Measurements from ENCODE around the gene HOXD4.

DNA sequence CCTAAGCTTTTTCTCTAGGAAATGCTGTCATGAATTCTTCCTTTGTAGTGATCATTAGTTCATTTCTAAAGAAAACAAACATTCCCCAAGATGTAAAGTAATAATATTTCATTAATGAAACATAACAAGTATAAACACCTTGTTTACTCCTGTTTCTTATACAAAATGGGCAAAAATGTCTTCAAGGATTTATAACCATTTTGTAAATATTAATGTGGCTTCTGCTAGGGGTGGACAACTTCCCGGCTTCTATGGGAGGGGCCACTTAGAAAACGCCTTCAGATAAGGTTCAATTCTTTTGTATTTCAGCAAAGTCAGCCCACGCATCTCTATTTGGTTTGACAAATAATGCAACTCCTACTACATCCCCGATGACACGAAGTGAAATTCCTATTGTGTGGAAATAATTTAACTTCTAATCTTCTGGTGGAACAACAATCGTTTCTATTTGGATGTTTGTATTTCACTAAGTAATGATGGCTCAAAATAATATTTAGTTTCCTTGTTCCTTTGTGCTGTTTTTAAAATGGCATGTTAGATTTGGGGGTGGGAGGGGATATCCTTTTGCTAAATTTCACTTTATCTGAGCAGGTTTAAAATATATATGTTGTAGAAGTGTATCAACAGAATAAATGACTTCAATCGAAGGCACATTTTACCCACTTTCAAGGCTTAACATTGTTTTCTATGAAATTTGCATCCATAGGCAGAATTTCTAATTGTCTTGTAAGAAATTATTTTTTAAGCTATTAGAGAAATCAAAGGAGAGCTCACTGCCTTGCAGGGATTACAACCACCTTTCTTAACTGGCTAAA is 22.4 kb downstream of the HOXD4 start:
- TF ChIP-seq SMAD3 (CRISPR knock-in tag; IDR thresholded peaks at IDR 0.05; ENCODE audit: borderline replicate concordance) (no peak), ATF6 (CRISPR knock-in tag; IDR thresholded peaks at IDR 0.05) (no peak), MAX (CRISPR knock-in tag; IDR thresholded peaks at IDR 0.05) (no peak), IRF2 (CRISPR knock-in tag; IDR thresholded peaks at IDR 0.05; ENCODE audit: borderline replicate concordance, low read depth) (no peak), SP1 (CRISPR knock-in tag; conservative IDR thresholded peaks at IDR 0.05) (no peak), ERG (CRISPR knock-in tag; IDR thresholded peaks at IDR 0.05) (no peak), ZBTB21 (CRISPR knock-in tag; IDR thresholded peaks at IDR 0.05; ENCODE audit: borderline replicate concordance) (no peak), USF1 (CRISPR knock-in tag; IDR thresholded peaks at IDR 0.05) (no peak), NFE2L1 (CRISPR knock-in tag; IDR thresholded peaks at IDR 0.05) (no peak), ESRRA (CRISPR knock-in tag; IDR thresholded peaks at IDR 0.05; ENCODE audit: borderline replicate concordance) (no peak)
- TF ChIP-seq, protein P1, sequence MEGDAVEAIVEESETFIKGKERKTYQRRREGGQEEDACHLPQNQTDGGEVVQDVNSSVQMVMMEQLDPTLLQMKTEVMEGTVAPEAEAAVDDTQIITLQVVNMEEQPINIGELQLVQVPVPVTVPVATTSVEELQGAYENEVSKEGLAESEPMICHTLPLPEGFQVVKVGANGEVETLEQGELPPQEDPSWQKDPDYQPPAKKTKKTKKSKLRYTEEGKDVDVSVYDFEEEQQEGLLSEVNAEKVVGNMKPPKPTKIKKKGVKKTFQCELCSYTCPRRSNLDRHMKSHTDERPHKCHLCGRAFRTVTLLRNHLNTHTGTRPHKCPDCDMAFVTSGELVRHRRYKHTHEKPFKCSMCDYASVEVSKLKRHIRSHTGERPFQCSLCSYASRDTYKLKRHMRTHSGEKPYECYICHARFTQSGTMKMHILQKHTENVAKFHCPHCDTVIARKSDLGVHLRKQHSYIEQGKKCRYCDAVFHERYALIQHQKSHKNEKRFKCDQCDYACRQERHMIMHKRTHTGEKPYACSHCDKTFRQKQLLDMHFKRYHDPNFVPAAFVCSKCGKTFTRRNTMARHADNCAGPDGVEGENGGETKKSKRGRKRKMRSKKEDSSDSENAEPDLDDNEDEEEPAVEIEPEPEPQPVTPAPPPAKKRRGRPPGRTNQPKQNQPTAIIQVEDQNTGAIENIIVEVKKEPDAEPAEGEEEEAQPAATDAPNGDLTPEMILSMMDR (IDR thresholded peaks at IDR 0.05), result no peak
- TF ChIP-seq, protein P2, sequence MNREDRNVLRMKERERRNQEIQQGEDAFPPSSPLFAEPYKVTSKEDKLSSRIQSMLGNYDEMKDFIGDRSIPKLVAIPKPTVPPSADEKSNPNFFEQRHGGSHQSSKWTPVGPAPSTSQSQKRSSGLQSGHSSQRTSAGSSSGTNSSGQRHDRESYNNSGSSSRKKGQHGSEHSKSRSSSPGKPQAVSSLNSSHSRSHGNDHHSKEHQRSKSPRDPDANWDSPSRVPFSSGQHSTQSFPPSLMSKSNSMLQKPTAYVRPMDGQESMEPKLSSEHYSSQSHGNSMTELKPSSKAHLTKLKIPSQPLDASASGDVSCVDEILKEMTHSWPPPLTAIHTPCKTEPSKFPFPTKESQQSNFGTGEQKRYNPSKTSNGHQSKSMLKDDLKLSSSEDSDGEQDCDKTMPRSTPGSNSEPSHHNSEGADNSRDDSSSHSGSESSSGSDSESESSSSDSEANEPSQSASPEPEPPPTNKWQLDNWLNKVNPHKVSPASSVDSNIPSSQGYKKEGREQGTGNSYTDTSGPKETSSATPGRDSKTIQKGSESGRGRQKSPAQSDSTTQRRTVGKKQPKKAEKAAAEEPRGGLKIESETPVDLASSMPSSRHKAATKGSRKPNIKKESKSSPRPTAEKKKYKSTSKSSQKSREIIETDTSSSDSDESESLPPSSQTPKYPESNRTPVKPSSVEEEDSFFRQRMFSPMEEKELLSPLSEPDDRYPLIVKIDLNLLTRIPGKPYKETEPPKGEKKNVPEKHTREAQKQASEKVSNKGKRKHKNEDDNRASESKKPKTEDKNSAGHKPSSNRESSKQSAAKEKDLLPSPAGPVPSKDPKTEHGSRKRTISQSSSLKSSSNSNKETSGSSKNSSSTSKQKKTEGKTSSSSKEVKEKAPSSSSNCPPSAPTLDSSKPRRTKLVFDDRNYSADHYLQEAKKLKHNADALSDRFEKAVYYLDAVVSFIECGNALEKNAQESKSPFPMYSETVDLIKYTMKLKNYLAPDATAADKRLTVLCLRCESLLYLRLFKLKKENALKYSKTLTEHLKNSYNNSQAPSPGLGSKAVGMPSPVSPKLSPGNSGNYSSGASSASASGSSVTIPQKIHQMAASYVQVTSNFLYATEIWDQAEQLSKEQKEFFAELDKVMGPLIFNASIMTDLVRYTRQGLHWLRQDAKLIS (CRISPR knock-in tag; IDR thresholded peaks at IDR 0.05; ENCODE audit: borderline replicate concordance), result no peak
- TF ChIP-seq, protein P3, sequence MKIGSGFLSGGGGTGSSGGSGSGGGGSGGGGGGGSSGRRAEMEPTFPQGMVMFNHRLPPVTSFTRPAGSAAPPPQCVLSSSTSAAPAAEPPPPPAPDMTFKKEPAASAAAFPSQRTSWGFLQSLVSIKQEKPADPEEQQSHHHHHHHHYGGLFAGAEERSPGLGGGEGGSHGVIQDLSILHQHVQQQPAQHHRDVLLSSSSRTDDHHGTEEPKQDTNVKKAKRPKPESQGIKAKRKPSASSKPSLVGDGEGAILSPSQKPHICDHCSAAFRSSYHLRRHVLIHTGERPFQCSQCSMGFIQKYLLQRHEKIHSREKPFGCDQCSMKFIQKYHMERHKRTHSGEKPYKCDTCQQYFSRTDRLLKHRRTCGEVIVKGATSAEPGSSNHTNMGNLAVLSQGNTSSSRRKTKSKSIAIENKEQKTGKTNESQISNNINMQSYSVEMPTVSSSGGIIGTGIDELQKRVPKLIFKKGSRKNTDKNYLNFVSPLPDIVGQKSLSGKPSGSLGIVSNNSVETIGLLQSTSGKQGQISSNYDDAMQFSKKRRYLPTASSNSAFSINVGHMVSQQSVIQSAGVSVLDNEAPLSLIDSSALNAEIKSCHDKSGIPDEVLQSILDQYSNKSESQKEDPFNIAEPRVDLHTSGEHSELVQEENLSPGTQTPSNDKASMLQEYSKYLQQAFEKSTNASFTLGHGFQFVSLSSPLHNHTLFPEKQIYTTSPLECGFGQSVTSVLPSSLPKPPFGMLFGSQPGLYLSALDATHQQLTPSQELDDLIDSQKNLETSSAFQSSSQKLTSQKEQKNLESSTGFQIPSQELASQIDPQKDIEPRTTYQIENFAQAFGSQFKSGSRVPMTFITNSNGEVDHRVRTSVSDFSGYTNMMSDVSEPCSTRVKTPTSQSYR (CRISPR knock-in tag; IDR thresholded peaks at IDR 0.05), result no peak
